HG03558 (cell line): ENCODE measurements around the gene MCAM.

Experiments
- ATAC-seq: cut with Tn5 transposase; IDR thresholded peaks from one replicate; pipeline ENCODE4 v1.9.1; 2021; ENCODE audit warnings: moderate number of reproducible peaks; ENCODE audit not compliant: unreplicated experiment; ENCODE audit errors: extremely low read depth

The MCAM gene

GRCh38 chr11:119273721-119274120 is 43.2 kb downstream of the MCAM start:
- no peak for ATAC-seq

GRCh38 chr11:119267645-119268044 is 49.3 kb downstream of the MCAM start:
- no peak for ATAC-seq

DNA sequence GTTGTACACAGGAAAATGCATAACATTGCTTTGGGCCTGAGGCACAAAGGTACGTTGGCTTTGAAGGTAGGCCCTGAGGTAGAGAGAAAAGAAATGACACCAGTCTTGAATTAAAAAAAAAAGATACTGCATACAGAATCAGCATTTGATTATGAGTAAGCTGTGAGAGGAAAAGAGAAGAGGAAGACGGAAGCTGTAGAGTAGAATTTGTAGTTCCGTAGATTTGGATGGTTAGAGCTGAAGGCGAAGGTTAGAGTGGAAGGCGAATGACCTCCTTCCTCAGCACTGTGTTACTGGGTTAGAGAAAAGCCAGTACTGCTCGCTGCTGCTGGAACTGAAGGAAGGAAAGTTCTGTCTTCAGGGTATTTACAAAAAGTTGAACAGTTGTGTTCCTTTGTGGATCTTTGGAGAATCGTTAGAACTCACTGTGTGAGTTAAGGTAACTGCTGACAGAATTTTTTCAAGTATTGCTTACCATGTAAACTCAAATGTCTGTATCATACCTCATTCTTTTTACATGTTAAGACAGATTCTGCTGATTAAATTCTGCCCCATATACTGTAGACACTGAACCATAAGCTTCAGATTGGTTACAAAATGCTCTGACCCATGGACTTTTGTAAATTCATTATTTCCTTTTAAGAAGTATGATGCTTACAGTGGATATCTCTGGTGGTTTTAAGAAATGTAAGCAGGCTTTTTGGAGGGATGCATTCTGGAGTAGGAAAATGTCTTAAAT is 50.2 kb downstream of the MCAM start:
- no peak for ATAC-seq

DNA sequence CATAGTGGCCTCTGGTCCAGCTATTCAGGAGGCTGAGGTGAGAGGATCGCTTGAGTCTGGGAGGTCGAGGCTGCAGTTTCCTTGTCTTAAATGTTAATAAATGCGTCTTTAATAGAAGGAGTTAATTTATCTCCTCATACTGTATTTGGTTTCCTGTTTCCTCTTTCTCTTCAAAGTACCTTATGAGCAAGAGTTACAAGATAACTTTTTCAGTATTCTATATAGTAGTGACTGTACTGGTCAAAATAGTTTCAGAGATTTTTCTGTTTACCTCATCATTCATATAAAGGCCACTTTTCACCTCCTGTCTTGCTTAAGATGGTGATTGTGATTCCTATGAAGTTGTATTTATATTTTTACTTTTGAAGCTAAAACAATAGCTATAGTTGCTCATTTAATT is 50.9 kb downstream of the MCAM start:
- no peak for ATAC-seq

- no peak for ATAC-seq
Observed at GRCh38 chr11:119263352-119263940, 53.5 kb downstream of the MCAM start.

- no peak for ATAC-seq
Observed at GRCh38 chr11:119262668-119263351, 54.1 kb downstream of the MCAM start.

GRCh38 chr11:119258983-119259382 is 57.9 kb downstream of the MCAM start:
- no peak for ATAC-seq
